HG02884 (cell line): ENCODE data around the gene MRPL10.

ENCODE experiments used
- ATAC-seq: cut with Tn5 transposase; IDR thresholded peaks from one replicate; pipeline ENCODE4 v1.9.1; 2021; ENCODE audit warnings: mild to moderate bottlenecking, moderate library complexity; ENCODE audit not compliant: unreplicated experiment

MRPL10 gene

GRCh38 chr17:47831003-47831933 is at the start of gene MRPL10, which contains the start of gene LRRC46:
MRPL10 (minus strand) TSS chr17:47831541; CDS start chr17:47831511, 30 bp downstream.
LRRC46 (plus strand) TSS chr17:47831670; CDS start chr17:47831990, 320 bp downstream.
- peak; percentile 79 for ATAC-seq

GRCh38 chr17:47879776-47880454 is 48.6 kb upstream of the MRPL10 start:
- no peak for ATAC-seq

GRCh38 chr17:47879028-47879585 is 47.8 kb upstream of the MRPL10 start:
- no peak for ATAC-seq

GRCh38 chr17:47878203-47879027 is 47.1 kb upstream of the MRPL10 start:
- no peak for ATAC-seq

- no peak for ATAC-seq
Measured at GRCh38 chr17:47877368-47878034, 46.2 kb upstream of the MRPL10 start.

GRCh38 chr17:47875011-47875985 is 44.0 kb upstream of the MRPL10 start:
- no peak for ATAC-seq

- ATAC-seq: no peak
Measured at GRCh38 chr17:47873200-47874090, 42.1 kb upstream of the MRPL10 start.

- ATAC-seq: no peak
Measured at GRCh38 chr17:47872651-47873161, 41.4 kb upstream of the MRPL10 start.

GRCh38 chr17:47872019-47872650 is 40.8 kb upstream of the MRPL10 start:
- ATAC-seq: no peak

GRCh38 chr17:47871048-47871447 is 39.7 kb upstream of the MRPL10 start:
- ATAC-seq: no peak

GRCh38 chr17:47870056-47870455 is 38.7 kb upstream of the MRPL10 start:
- ATAC-seq: no peak

GRCh38 chr17:47869114-47869513 is 37.8 kb upstream of the MRPL10 start:
- no peak for ATAC-seq

GRCh38 chr17:47867813-47868533 is 36.6 kb upstream of the MRPL10 start:
- ATAC-seq: no peak

- ATAC-seq: no peak
Measured at GRCh38 chr17:47866941-47867340, 35.6 kb upstream of the MRPL10 start.

GRCh38 chr17:47864791-47865216 is 33.5 kb upstream of the MRPL10 start:
- ATAC-seq: no peak

- no peak for ATAC-seq
Measured at GRCh38 chr17:47862621-47863440, 31.5 kb upstream of the MRPL10 start.
